Activated CD4-positive, alpha-beta T cell treated with anti-CD3 and anti-CD28 coated beads, Interleukin-2, amount 10 ng/mL, durations not matched to agents 7 days and 5 days (primary cell): ENCODE data around the gene UGT2B10. TPM values are rescaled to one million over a fixed set of nuclear protein-coding genes. Genes with fewer than 3 reads are reported as not detected.

Experiments
- CTCF ChIA-PET: fragments of 350-600 bp; sonication (Branson Sonifier 250); formaldehyde crosslinking; loops from one replicate; lab custom pipeline; 2021; ENCODE audit warnings: antibody characterized with exemption; lab: Charles Lee
- POLR2A ChIA-PET: fragments of 350-600 bp; sonication (Branson Sonifier 250); formaldehyde crosslinking; loops from one replicate; lab custom pipeline; 2021; ENCODE audit warnings: antibody characterized with exemption; lab: Charles Lee
- DNase-seq: peaks from one replicate; pipeline ENCODE4 v3.0.0-alpha.2; 2020
- H3K27ac Mint-ChIP-seq: one replicate; pipeline ENCODE4 v1.8.0; 2021; ENCODE audit warnings: mild to moderate bottlenecking, moderate library complexity, mixed read lengths
- H3K27me3 Mint-ChIP-seq: one replicate; pipeline ENCODE4 v1.8.0; 2021; ENCODE audit warnings: mixed read lengths
- H3K36me3 Mint-ChIP-seq: one replicate; pipeline ENCODE4 v1.8.0; 2021; ENCODE audit warnings: low read depth, mixed read lengths
- H3K4me1 Mint-ChIP-seq: one replicate; pipeline ENCODE4 v1.8.0; 2021; ENCODE audit warnings: mixed read lengths
- H3K4me3 Mint-ChIP-seq: one replicate; pipeline ENCODE4 v1.8.0; 2021; ENCODE audit warnings: mild to moderate bottlenecking, moderate library complexity, mixed read lengths
- H3K9me3 Mint-ChIP-seq: one replicate; pipeline ENCODE4 v1.8.0; 2021; ENCODE audit warnings: mixed read lengths
- total RNA-seq, 2 experiments: library from RNA; stranded (reverse); gene quantifications; one replicate each; pipeline ENCODE4 v1.2.3, GENCODE V29; 2021

UGT2B10 gene
- total RNA-seq, 2 experiments from 2014 or later = not detected

DNA sequence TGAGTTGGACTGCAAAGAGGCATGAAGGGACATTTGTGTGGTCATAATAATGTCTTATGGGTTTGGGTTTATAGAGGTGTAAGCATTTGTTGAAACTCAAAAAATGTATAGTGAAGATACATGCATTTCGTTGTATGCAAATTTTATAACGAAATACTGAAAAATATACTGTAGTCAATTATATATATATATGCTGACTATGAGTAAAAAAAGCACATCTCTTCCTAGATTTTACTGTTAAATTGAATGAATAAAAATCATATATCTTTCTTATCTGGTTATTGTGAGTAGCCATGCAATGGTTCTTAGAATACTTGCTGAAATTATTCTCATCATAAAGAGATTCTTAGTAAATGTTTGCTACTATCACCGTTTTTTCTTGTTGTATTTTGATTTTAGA lies 34.5 kb downstream of the UGT2B10 start:
- no peaks in the 10 kb centered on the region for H3K9me3 Mint-ChIP-seq
- no peaks in the 10 kb centered on the region for H3K36me3 Mint-ChIP-seq
- POLR2A ChIA-PET = no interaction called here
- CTCF ChIA-PET = no interaction called here
- H3K4me3 Mint-ChIP-seq = no peak overlapping the region
- no peak for DNase-seq
- no peaks in the 10 kb centered on the region for H3K4me1 Mint-ChIP-seq
- H3K27ac Mint-ChIP-seq = no peak overlapping the region
- no peaks in the 10 kb centered on the region for H3K27me3 Mint-ChIP-seq

DNA sequence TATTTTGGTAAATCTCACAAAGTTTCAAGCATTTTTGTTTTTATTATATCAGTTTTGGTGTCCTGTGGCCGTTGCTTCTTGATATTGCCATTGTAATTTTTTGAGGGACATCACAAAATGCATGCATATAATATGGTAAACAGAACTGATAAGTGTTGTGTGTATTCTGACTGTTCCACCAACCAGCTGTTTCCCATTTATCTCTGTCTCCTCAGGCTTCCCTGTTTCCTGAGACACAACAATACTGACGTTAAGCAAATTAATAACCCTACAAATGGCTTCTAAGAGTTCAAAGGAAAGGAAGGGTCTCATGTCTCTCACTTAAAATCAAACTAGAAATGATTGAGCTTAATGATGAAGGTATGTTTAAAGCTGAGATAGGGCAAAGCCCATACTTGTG lies 40.0 kb downstream of the UGT2B10 start:
- Mint-ChIP-seq H3K9me3 (no peaks in the 10 kb centered on the region), H3K27ac (no peak overlapping the region), H3K4me3 (no peak overlapping the region), H3K4me1 (no peaks in the 10 kb centered on the region), H3K36me3 (no peaks in the 10 kb centered on the region), H3K27me3 (no peaks in the 10 kb centered on the region)
- CTCF ChIA-PET = no interaction called here
- POLR2A ChIA-PET = no interaction called here
- no peak for DNase-seq

DNA sequence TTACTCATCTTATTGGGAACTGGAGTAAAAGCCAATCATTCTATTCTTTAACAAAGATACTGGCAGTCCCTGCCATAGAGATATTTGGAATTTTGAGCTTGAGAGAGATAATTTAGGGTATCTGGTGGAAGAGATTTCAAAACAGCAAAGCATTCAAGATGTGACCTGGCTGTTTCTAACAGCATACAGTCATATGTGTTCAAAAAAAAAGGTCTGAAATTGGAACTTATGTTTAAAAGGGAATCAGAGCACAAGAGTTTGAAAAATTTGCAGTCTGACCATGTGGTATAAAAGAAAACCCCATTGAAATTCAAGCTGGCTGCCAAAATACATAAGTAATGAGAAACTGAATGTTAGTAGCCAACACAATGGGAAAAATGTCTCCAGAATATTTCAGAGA lies 42.2 kb downstream of the UGT2B10 start:
- Mint-ChIP-seq H3K27ac (no peak overlapping the region), H3K4me3 (no peak overlapping the region), H3K36me3 (no peaks in the 10 kb centered on the region), H3K27me3 (no peaks in the 10 kb centered on the region), H3K9me3 (no peaks in the 10 kb centered on the region), H3K4me1 (no peaks in the 10 kb centered on the region)
- no peak for DNase-seq
- CTCF ChIA-PET = interaction anchor here (0.7 kb wide), 1 partner anchor 16 kb away, joined by 3 read pairs; no protein-coding TSS in a partner anchor
- POLR2A ChIA-PET = no interaction called here

DNA sequence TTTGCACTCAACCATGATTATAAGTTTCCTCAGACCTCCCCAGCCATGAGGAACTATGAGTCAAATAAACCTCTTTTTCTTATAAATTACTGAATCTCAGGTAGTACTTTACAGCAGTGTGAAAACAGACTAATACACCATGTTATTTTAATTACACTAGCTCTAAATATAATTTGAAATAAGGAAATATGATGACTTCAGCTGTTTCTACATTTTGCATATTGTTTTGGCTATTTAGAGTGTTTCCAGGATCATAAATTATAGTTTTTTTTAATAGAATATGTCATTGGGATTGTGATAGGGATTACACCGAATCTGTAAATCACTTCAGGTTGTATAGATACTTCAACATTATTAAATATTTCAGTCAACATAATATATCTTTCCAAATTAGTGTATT lies 43.9 kb downstream of the UGT2B10 start:
- no peaks in the 10 kb centered on the region for H3K4me1 Mint-ChIP-seq
- H3K27me3 Mint-ChIP-seq = no peaks in the 10 kb centered on the region
- ChIA-PET CTCF (no interaction called here), POLR2A (no interaction called here)
- DNase-seq = no peak
- H3K27ac Mint-ChIP-seq = no peak overlapping the region
- H3K36me3 Mint-ChIP-seq = no peaks in the 10 kb centered on the region
- no peak overlapping the region for H3K4me3 Mint-ChIP-seq
- no peaks in the 10 kb centered on the region for H3K9me3 Mint-ChIP-seq

DNA sequence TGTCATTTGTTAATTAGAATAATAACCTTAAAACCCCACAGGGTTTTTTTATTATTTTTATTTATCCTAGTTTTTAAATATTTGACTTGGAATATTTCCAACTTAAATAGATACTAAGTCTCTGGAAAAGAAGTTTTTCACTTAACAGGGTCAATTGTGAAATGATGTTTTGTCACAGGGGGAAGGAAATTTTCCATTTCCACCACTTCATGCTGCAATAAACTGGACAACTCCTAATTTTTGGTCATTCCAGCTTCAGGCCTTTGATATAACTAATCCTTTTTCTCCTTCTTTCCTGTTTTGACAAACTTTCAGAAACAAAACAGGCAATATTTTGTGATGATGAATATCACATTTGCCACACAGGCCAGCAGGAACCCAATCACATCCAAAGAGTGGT lies 45.3 kb downstream of the UGT2B10 start:
- POLR2A ChIA-PET = no interaction called here
- no peaks in the 10 kb centered on the region for H3K4me1 Mint-ChIP-seq
- H3K27ac Mint-ChIP-seq = no peak overlapping the region
- H3K27me3 Mint-ChIP-seq = peaks cover 4% of the 10 kb centered on the region
- H3K4me3 Mint-ChIP-seq = no peak overlapping the region
- CTCF ChIA-PET = no interaction called here
- H3K36me3 Mint-ChIP-seq = no peaks in the 10 kb centered on the region
- no peak for DNase-seq
- no peaks in the 10 kb centered on the region for H3K9me3 Mint-ChIP-seq

DNA sequence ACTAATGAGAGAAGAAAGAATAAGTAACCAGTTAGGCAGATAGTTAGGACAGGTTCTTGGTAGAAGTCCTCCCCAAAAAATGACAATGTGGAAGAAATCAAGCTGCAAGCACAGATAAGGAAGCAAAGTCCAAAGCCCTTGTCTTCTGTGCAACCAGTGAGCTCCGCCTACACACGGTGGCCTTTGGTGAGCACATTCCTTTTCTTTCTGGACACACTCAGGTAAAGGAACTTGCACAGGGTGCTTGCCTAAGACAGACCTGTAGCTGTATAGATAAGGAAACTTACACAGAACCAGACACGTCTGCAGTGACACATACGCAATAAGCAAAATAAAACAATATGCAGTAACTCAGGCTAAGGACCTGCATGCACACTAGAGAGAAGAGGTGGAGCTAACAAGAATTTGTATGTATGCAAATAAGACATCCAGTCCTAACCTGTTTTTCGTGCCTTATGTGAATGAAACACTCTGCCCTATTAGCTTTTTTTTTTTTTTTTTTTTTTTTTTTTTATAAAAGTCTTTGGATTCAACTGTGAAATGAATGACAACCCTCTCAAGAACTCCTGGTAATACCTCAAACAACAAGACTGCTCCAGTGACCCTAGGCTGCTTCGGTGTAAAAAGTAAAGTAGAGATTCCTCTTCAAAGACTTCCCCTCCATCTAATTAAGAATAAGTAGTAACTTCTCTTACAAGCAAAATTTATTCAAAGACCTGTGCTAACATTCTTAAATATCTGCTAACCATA lies 48.8 kb downstream of the UGT2B10 start:
- H3K36me3 Mint-ChIP-seq = no peaks in the 10 kb centered on the region
- no peak overlapping the region for H3K27ac Mint-ChIP-seq
- no peak for DNase-seq
- H3K4me3 Mint-ChIP-seq = no peak overlapping the region
- no peaks in the 10 kb centered on the region for H3K4me1 Mint-ChIP-seq
- peaks cover 4% of the 10 kb centered on the region for H3K27me3 Mint-ChIP-seq
- CTCF ChIA-PET = no interaction called here
- POLR2A ChIA-PET = no interaction called here
- H3K9me3 Mint-ChIP-seq = no peaks in the 10 kb centered on the region

DNA sequence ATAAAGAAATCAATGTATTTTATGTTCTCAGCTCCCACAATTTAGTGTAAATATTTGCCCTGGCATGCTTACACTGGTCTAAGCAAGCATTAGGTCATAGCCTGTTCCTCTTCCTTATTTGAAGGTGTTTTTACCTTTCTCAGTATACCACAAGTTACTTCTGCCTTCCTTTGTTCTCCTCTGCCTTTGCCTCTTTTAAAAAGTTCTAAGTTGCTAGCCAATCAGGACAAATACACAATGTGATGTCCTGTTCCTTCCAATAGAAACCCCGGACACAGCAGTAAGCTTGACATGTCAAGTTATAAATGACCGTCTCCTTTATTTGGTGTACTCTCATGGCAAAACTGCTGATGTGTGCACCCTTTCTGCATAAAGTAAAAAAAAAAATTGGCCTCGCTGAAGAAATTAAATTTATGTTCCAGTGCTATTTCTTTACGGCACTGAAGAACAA lies 49.4 kb downstream of the UGT2B10 start:
- Mint-ChIP-seq H3K27ac (no peak overlapping the region), H3K36me3 (no peaks in the 10 kb centered on the region), H3K27me3 (peaks cover 4% of the 10 kb centered on the region), H3K4me1 (no peaks in the 10 kb centered on the region), H3K4me3 (no peak overlapping the region), H3K9me3 (no peaks in the 10 kb centered on the region)
- CTCF ChIA-PET = no interaction called here
- DNase-seq = no peak
- POLR2A ChIA-PET = no interaction called here

DNA sequence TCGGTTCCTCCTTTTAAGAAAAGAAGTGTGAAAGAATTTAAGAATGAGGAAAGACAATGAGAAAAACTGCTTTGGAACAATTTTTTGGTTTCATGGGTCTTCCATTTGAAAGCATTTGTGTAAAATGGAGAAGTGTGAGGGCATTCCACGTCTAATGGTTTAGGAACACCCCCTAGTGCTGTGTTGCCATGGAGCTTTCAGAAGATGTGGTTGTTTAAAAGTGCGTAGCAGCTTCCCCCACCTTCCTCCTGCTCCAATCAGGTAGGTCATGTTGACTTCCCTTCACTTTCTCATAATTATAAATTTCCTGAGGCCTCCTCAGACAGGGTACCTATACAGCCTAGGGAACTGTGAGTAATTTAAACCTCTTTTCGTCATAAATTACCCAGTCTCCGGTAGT lies 50.0 kb downstream of the UGT2B10 start:
- CTCF ChIA-PET = no interaction called here
- H3K9me3 Mint-ChIP-seq = no peaks in the 10 kb centered on the region
- DNase-seq = no peak
- H3K4me1 Mint-ChIP-seq = no peaks in the 10 kb centered on the region
- no peak overlapping the region for H3K4me3 Mint-ChIP-seq
- POLR2A ChIA-PET = no interaction called here
- H3K27ac Mint-ChIP-seq = no peak overlapping the region
- peaks cover 4% of the 10 kb centered on the region for H3K27me3 Mint-ChIP-seq
- no peaks in the 10 kb centered on the region for H3K36me3 Mint-ChIP-seq

DNA sequence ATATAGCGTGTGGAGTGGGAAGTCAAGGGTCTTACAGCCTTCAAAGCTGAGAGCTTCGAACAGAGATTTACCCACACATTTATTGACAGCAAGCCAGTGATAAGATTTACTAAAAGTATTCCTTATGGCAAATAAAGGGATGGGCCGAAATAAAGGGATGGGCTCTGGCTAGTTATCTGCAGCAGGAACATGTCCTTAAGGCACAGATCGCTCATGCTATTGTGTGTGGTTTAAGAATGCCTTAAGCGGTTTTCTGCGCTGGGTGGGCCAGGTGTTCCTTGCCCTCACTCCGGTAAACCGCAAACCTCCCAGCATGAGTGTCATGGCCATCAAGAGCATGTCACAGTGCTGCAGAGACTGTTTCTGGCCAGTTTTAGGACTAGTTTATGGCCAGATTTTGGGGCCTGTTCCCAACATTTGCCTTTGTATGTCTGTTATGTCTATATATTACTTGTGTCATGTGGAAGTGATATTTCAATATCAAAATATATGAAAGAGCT lies 53.5 kb downstream of the UGT2B10 start:
- H3K27ac Mint-ChIP-seq = no peak overlapping the region
- H3K36me3 Mint-ChIP-seq = no peaks in the 10 kb centered on the region
- CTCF ChIA-PET = no interaction called here
- POLR2A ChIA-PET = no interaction called here
- no peaks in the 10 kb centered on the region for H3K4me1 Mint-ChIP-seq
- no peaks in the 10 kb centered on the region for H3K9me3 Mint-ChIP-seq
- H3K4me3 Mint-ChIP-seq = no peak overlapping the region
- DNase-seq = no peak
- peaks cover 4% of the 10 kb centered on the region for H3K27me3 Mint-ChIP-seq

DNA sequence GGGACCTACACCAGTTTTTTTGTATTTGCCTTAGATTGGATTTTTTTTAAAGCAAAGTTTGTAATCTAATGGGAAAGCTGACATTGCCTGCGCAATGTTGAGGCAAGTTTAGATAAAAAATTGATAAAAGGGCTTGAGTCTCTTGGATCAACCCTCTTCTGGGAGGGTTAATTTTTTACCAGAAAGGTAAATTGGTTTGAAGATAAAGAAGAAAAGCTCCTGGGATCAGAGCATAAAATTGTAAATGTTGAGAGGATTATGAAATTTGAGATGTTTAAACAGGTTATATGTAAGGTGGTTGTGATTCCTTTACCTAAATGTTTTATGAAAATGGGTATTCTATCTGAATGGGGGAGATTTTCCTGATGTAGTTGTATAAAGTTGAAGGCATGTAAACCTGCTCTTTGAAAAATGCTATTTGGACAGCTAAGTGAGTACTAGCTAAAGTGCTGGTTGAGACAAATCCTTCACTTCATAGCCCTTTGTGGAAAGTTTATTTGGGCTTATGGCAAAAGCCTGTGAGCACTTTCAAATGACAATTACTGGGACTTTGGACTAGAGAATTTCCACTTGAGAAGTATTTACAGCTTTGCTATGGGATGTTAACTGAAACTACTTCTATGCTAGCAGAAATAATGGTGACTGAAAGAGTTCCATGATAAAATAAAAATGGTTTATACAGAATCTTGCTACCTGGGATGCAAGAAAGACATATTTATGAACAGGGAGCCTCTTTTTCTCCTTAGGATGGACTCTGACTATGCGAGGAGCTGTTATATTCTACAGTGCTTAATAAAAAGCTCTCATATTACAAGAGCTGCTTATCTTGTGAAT lies 56.2 kb downstream of the UGT2B10 start:
- ChIA-PET POLR2A (no interaction called here), CTCF (no interaction called here)
- no peaks in the 10 kb centered on the region for H3K4me1 Mint-ChIP-seq
- H3K4me3 Mint-ChIP-seq = no peak overlapping the region
- H3K27me3 Mint-ChIP-seq = no peaks in the 10 kb centered on the region
- H3K9me3 Mint-ChIP-seq = no peaks in the 10 kb centered on the region
- no peak overlapping the region for H3K27ac Mint-ChIP-seq
- no peaks in the 10 kb centered on the region for H3K36me3 Mint-ChIP-seq
- no peak for DNase-seq

DNA sequence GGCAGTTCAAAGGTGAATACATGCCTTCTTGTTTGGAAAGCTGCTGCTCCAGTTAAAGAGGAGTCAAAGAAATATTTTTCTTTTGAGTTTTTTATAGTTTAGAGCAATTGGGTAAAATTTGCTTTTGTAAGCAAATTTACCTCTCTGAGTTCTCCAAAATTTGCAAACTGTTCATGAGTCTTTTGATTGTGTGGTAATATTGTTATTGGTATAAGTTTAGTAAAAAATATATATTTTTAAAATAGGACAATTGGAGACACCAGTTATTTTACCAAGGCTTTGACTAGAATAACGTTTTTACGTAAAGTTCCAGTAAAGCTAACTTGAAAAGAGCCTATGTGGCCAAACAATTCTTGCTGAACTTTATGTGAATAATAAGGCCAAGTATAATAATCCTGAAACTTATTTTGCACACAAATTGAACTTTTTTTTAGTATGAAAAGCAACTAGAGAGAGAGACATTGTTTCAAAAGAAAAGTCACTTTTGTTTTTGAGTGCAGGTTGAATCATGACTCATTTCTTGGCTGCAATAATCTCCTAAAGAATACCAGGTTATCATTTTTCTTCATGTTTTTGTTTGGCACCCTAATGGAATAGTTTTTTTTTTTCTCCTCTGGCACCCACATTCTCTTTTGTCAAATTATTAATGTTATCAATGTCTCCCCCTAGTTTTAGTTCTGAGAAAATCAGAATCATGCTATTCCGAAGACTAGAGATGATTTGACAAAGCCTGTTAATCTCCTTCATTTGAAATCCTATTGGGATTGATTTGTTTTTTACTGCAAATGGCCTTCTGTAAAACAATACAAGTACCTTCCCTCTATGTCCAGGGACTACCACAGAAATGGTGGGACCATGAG lies 57.1 kb downstream of the UGT2B10 start:
- Mint-ChIP-seq H3K27ac (no peak overlapping the region), H3K4me1 (no peaks in the 10 kb centered on the region), H3K36me3 (no peaks in the 10 kb centered on the region), H3K27me3 (no peaks in the 10 kb centered on the region), H3K4me3 (no peak overlapping the region), H3K9me3 (no peaks in the 10 kb centered on the region)
- no peak for DNase-seq
- ChIA-PET POLR2A (no interaction called here), CTCF (no interaction called here)

DNA sequence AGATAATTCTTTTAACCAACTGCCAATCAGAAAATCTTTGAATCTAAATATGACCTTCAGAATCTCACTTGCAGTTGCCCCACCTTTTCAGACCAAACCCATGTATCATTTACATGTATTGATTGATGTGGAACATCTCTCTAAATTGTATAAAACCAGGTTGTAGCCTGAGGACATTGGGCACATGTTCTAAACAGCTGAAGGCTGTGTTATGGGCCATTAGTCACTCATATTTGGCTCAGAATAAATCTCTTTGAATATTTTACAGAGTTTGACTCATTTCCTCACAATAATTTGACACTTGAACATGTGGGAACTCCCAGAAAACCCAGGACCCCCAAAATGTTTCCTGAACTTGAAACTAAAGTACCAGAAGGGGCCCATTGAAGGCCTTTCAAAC lies 58.7 kb downstream of the UGT2B10 start:
- H3K9me3 Mint-ChIP-seq = no peaks in the 10 kb centered on the region
- H3K4me3 Mint-ChIP-seq = no peak overlapping the region
- no peaks in the 10 kb centered on the region for H3K4me1 Mint-ChIP-seq
- no peak for DNase-seq
- POLR2A ChIA-PET = no interaction called here
- no peaks in the 10 kb centered on the region for H3K36me3 Mint-ChIP-seq
- H3K27ac Mint-ChIP-seq = no peak overlapping the region
- CTCF ChIA-PET = no interaction called here
- H3K27me3 Mint-ChIP-seq = no peaks in the 10 kb centered on the region
